ENCODE data around the gene JMJD1C.
"Not testable (repeated sequence)": the region's sequence is repeated elsewhere in the genome, so short reads cannot be mapped to it uniquely, and the experiment has no call there.

The JMJD1C gene

GRCh38 chr10:63348245-63348850 lies 117.4 kb downstream of the JMJD1C start:
- no peak for DNase-seq

GRCh38 chr10:63346015-63346441 lies 119.7 kb downstream of the JMJD1C start:
- DNase-seq: peak in 1 of 2 donors; percentile 4

DNA sequence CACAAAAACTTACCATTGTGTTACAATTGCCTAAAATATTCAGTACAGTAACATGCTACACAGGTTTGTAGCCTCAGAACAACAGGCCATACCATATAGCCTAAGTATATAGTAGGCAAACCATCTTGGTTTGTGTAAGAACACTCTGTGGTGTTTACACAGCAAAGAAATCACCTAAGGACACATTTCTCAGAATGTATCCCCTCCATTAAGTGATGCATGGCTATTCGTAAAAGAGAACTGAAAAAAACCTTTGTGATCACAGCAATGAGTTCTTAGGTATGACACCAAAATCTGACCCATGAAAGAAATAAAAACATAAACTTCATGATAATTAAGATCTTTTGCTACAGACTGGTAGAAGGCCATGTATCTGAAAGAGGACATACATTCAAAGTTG lies 121.5 kb downstream of the JMJD1C start:
- DNase-seq: no peak

DNA sequence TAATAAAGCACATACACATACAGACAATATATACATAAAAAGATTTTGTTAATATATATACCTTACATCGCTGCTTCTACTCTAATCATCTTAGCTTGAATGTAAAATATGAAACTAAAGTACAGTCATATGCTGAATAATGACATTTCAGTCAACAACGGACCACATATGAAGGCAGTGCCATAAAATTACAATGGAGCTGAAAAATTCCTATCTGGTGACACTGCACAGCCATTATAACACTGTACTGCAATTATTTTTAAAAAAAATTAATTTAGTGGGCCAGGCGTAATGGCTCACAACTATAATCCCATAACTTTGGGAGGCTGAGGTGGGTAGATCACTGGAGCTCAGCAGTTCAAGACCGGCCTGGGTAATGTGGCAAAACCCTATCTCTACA lies 122.3 kb downstream of the JMJD1C start:
- DNase-seq: no peak

- DNase-seq: not testable (repeated sequence)
Measured at GRCh38 chr10:63339640-63340039, 126.1 kb downstream of the JMJD1C start.

DNA sequence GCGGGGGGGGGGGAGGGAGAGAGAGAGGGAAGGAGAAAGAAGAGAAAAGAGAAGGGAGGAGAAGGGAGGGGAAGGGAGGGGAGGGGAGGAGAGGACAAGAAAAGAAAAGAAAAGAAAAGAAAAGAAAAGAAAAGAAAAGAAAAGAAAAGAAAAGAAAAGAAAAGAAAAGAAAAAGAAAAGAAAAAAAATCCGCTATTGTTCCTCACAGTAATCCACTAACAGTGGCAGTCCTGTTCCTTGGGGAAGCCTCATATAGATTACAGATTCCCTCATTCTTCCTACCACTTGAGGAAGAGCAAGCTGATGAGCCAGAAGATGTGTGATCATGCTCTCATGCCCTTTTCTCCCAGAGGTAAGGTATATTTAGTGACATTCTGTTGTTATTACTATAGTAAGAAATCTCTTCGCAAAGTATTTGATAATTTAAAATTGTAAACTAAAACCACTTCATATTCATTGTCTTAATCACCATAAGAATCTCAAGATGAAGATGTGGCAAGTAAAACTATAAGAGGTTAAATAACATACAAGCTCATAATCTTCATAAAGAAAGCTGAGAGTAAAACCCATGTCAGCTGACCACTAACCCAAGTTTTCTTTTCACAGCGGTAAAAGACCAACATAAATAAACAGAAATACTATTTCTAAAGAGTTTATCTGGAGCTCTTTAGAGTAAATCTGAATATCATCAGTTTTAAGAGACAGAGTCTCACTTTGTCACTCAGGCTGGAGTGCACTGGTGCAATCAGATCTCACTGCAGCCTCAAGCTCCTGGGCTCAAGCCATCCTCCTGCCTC lies 128.1 kb downstream of the JMJD1C start:
- no peak for DNase-seq

DNA sequence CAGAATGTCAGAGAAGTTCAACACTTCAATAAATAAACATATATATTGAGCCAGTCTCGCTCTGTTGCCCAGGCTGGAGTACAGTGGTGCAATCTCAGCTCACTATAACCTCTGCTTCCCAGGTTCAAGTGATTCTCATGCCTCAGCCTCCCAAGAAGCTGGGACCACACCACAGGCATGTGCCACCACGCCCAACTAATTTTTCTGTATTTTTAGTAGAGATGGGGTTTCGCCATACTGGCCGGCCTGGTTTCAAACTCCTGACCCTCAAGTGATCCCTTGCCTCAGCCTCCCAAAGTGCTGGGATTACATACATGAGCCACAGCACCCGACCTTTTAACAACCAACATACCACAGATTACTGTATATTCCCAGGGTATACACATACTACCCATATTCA lies 134.2 kb downstream of the JMJD1C start:
- no peak for DNase-seq

GRCh38 chr10:63324495-63324854 lies 141.3 kb downstream of the JMJD1C start:
- DNase-seq: peak in 1 of 2 donors; percentile 2

DNA sequence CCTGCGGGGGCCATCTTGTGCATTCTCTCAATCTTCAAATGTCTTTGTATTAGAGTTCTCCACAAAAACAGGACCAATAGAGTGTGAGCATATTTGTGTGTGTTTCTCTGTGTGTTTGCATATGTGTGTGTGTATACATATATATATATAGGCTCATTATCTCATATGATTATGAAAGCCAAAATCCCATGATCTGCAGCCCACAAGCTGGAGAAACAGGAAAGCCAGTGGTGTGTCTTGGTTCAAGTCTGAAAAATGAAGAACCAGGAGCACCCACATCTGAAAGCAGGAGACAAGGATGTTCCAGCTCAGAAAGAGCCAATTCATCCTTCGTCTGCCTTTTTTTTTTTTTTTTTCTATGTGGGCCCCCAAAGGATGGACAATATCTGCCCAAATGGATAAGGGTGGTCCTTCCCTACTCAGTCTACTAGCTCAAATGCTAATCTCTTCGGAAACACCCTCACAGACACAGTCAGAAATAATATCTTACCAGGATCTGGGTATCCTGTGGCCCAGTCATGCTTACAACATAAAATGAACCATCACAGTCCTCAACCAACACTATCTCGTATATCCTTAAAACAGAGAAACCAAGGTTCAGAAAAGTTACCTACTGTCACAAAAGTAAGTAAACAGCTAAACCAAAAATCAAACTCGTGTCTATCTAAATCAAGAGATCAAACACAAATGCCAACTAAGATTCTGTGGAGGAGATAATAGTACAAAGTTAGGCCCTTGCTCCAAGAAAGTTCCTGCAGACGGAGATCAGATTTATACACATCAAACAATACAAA lies 141.9 kb downstream of the JMJD1C start:
- DNase-seq: peak; percentile 86 to 91

- no peak for DNase-seq
Measured at GRCh38 chr10:63320683-63321082, 145.1 kb downstream of the JMJD1C start.

DNA sequence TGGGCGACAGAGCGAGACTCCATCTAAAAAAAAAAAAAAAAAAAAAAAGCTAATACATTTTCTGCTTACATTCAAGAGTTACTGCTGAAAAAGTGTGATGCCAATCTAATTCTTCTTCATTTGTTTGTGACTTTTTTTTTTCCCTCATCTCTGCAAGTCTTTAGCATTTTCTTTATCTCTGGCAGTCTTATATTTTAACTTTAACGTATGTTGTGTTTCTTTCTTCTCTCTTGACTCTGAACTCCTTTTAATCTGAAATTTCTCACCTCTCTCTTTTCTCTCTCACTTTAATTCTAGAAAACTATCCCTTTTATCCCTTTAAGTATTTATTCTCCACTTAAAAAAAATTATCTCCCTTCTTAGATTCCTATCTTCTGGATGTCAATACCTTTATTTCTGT lies 146.5 kb downstream of the JMJD1C start:
- no peak for DNase-seq

GRCh38 chr10:63318491-63318890 lies 147.3 kb downstream of the JMJD1C start:
- no peak for DNase-seq

DNA sequence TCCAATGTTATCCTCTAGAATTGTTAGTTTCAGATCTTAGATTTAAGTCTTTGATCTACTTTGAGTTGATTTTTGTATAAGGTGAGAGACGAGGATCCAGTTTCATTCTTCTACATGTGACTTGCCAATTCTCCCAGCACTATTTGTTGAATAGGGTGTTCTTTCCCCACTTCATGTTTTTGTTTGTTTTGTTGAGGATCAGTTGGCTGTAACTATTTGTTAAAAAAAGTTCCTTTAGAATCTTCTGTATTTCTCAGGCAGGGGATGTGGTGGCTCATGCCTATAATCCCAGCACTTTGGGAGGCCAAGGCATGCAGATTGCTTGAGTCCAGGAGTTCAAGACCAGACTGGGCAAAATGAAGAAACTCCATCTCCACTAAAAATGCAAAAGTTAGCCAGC lies 151.8 kb downstream of the JMJD1C start:
- no peak for DNase-seq

- DNase-seq: no peak
Measured at GRCh38 chr10:63313066-63313717, 152.6 kb downstream of the JMJD1C start.

GRCh38 chr10:63308628-63309027 lies 157.1 kb downstream of the JMJD1C start:
- DNase-seq: no peak

GRCh38 chr10:63304146-63304545 lies 161.6 kb downstream of the JMJD1C start:
- no peak for DNase-seq

DNA sequence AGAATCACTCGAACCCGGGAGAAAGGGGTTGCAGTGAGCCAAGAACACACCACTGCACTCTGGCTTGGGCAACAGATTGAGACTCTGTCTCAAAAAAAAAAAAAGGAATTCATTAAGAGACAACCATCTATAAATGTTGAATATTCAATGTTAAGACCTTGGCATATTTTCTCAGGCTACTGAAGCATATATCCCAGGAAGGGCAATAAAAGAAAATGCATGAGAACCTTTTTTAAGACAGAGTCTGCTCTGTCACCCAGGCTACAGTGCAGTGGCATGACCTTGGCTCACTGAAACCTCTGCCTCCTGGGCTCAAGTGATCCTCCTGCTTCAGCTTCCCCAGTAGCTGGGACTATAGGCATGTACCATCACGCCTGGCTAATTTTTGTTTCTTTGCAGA lies 165.0 kb downstream of the JMJD1C start:
- DNase-seq: no peak

DNA sequence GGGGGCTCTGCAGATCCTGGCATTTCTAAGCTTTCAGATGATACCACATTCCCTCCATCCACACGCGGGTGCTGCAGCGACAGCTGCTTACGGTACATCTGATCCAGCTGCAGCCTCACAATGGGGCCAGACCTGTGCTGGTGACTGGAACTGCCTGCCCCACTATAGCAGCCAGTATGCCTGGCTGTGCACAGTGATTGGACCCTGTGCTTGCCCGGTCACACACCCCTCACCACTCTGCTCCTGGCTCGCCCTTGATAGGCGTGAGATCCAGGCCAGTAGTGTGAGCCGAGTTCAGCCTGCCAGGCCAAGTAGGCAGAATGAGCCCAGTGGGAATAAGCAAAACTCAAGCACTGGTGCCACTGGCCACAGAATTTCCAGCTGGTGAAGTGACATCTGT lies 167.8 kb downstream of the JMJD1C start:
- DNase-seq: no peak

DNA sequence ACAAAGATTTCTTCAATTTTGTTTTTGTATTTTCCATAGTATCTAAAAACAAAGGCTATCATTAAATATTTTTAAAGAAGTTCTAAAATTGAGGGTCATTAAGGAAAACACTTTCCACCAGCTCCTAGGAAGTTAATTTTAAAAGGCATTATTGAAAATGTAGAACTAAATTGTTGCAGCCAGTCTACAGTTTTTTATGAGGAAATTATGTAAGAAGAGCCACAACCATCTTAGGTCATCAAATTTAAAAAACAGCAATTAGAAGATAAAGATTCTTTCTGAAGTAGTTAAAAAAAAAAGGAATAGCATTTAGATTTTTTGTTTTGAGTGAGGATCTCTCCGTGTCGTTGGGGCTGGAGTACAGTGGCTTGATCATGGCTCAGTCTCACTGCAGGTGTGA lies 171.0 kb downstream of the JMJD1C start:
- peak in 1 of 2 donors; percentile 53 for DNase-seq

GRCh38 chr10:63292847-63293246 lies 172.9 kb downstream of the JMJD1C start:
- DNase-seq: not testable (repeated sequence)

GRCh38 chr10:63288170-63288569 lies 177.6 kb downstream of the JMJD1C start:
- DNase-seq: no peak

- no peak for DNase-seq
Measured at GRCh38 chr10:63286754-63287264, 179.0 kb downstream of the JMJD1C start.

DNA sequence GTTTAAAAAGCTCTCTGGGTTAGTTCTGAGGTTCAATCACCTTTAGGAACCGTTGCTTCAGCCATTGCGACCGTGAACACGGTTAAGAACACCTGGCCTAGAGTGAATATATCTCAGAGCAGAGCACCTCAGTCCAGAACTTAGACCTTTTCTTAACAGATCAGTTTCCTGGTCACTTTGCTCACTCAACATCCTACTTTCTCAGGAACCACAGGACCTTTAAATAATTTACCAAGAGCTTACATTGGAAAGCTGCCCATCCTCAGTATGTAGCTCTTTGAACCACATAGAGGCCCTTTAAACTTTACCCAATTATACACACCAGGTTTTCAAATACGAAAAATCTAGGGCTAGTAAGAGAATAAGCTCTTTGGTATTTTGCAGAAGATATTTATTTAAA lies 179.4 kb downstream of the JMJD1C start:
- DNase-seq: no peak
